Hematopoietic multipotent progenitor cell treated with erythropoietin and hydrocortisone succinate and interleukin-3 and kit ligand, for 8 days (in vitro differentiated cells): ENCODE measurements around the gene PDGFA.
A peak's percentile ranks its signal among the peaks of the same experiment; 100 is the strongest.

Experiments used
- DNase-seq: peaks from one replicate; pipeline ENCODE4 v3.0.0-alpha.2; 2015

PDGFA gene

GRCh38 chr7:534075-534474, 14.4 kb upstream of the PDGFA start:
- no peak for DNase-seq

- DNase-seq, result no peak
These were observed 13.6 kb upstream of the PDGFA start for GRCh38 chr7:533266-533665.

GRCh38 chr7:532379-533143, 12.9 kb upstream of the PDGFA start:
- DNase-seq, result no peak

- DNase-seq, result no peak
These were observed 12.1 kb upstream of the PDGFA start for GRCh38 chr7:531777-532176.

GRCh38 chr7:528451-528850, 8.8 kb upstream of the PDGFA start:
- no peak for DNase-seq

- no peak for DNase-seq
These were observed 8.1 kb upstream of the PDGFA start for GRCh38 chr7:527723-528122.

GRCh38 chr7:526460-527034, 6.9 kb upstream of the PDGFA start:
- DNase-seq, result no peak

GRCh38 chr7:525740-526139, 6.1 kb upstream of the PDGFA start:
- no peak for DNase-seq

- DNase-seq, result no peak
These were observed 5.2 kb upstream of the PDGFA start for GRCh38 chr7:524800-525199.

GRCh38 chr7:523347-524336, 4.0 kb upstream of the PDGFA start:
- peak; percentile 73 for DNase-seq

- no peak for DNase-seq
These were observed 3.3 kb upstream of the PDGFA start for GRCh38 chr7:522951-523314.

GRCh38 chr7:522071-522950, 2.7 kb upstream of the PDGFA start:
- DNase-seq, result peak; percentile 77

GRCh38 chr7:521221-522070, 1.8 kb upstream of the PDGFA start:
- peak; percentile 40 for DNase-seq

- no peak for DNase-seq
These were observed 986 bp upstream of the PDGFA start for GRCh38 chr7:520503-521161.

GRCh38 chr7:518630-519483, 789 bp downstream of the PDGFA start:
- peak; percentile 29 for DNase-seq

- no peak for DNase-seq
These were observed 1.6 kb downstream of the PDGFA start for GRCh38 chr7:517774-518629.

- no peak for DNase-seq
These were observed 2.8 kb downstream of the PDGFA start for GRCh38 chr7:516606-517456.

- DNase-seq, result no peak
These were observed 3.4 kb downstream of the PDGFA start for GRCh38 chr7:516216-516605.
